Mononuclear cell (primary cell): Measurements from ENCODE around the gene MARCKS. TPM values are rescaled to one million over a fixed set of nuclear protein-coding genes. Genes with fewer than 3 reads are reported as not detected.
"Not testable (repeated sequence)": the region's sequence is repeated elsewhere in the genome, so short reads cannot be mapped to it uniquely, and the experiment has no call there.

Experiments
- H3K27me3 ChIP-seq: 2 replicates; pipeline ENCODE4 v1.6.0; 2011; ENCODE audit warnings: low read length, control low read depth; ENCODE audit not compliant: insufficient read depth
- H3K4me1 ChIP-seq: 2 replicates; pipeline ENCODE4 v1.5.1; 2011; ENCODE audit warnings: mild to moderate bottlenecking, low read length, control low read depth; ENCODE audit not compliant: insufficient read depth
- H3K4me3 ChIP-seq: 2 replicates; pipeline ENCODE4 v1.5.1; 2011; ENCODE audit warnings: mild to moderate bottlenecking, low read length, moderate library complexity
- H3K9me3 ChIP-seq: 2 replicates; pipeline ENCODE4 v1.5.1; 2011; ENCODE audit warnings: low read depth, mild to moderate bottlenecking, control low read depth, low read length
- total RNA-seq: library from RNA; depleted of rRNA; stranded (reverse); fragments of >200 nt; gene quantifications from one replicate; pipeline ENCODE4 v1.2.3, GENCODE V29; 2012

Gene MARCKS
- total RNA-seq, 1 donor: 48.4 TPM

DNA sequence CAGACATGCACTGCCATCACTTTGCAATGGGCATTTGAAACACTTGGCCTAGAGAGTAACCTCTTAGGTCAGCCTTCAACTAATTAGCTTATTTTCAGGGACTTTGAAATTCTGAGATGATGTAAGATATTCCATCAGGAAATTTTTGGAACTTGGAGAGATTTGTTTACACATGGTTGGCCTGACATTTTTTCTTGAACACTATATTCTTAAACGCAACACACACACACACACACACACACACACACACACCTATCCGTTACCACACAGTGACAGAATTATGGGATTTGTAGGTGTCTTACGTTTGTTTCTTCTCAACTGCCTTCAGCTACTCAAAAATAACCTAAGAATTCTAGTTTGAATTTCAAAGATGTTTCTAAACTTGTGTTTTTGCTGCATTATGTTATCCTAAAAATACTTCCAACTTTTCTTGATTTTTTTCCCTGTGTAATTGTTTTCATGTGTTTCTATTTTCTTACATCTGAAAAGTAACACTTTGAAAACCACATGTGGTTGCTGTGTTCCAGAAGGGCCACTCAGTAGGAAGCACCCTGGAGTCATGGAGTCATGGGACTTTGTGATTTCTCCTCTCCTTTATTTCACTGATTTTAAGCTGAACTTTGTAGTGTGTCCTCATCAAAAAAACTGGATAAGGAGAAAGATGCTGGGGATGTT lies 31.9 kb downstream of the MARCKS start:
- no peaks in the 10 kb centered on the region for H3K27me3 ChIP-seq
- H3K4me3 ChIP-seq: no peak overlapping the region
- no peaks in the 10 kb centered on the region for H3K4me1 ChIP-seq
- no peaks in the 10 kb centered on the region for H3K9me3 ChIP-seq

DNA sequence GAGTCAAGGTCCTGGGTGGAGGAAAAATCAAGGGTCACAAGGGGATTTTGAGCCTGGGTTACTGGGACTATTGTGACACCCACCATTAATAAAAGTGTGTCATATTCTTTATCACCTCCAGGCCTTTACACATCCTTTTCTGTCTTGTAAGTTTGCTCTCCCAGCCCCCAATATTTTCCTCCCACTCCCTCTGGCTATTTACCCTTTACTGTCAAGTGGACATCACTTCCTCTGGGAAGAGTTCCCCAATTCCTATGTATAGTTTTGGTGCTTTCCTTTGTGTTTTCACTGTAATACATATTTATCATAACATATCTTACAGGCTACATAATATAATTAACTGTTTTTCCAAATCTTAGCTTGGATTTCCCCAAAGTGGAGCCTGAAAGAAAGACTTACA lies 36.3 kb downstream of the MARCKS start:
- no peaks in the 10 kb centered on the region for H3K9me3 ChIP-seq
- no peaks in the 10 kb centered on the region for H3K27me3 ChIP-seq
- H3K4me3 ChIP-seq: no peak overlapping the region
- H3K4me1 ChIP-seq: no peaks in the 10 kb centered on the region

DNA sequence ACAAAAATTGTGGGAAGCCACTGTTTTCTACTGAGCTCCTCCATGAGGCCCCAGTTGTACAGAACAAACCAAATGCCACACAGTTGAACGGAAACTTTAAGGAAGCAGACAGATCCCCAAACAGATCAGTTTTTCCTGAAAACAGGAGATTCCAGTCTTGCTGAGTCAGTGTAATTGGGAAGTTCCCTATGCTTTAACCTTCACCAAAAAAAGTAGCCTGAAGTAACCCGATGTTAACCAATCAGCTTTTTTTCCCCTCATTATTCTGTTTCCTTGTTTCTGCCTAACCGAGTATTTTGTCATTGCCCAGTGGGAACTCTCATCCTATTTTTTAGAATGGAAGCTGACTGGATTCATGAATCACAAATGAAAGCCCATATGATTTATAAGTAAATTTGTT lies 36.7 kb downstream of the MARCKS start:
- no peak overlapping the region for H3K4me3 ChIP-seq
- no peaks in the 10 kb centered on the region for H3K27me3 ChIP-seq
- H3K4me1 ChIP-seq: no peaks in the 10 kb centered on the region
- H3K9me3 ChIP-seq: no peaks in the 10 kb centered on the region

DNA sequence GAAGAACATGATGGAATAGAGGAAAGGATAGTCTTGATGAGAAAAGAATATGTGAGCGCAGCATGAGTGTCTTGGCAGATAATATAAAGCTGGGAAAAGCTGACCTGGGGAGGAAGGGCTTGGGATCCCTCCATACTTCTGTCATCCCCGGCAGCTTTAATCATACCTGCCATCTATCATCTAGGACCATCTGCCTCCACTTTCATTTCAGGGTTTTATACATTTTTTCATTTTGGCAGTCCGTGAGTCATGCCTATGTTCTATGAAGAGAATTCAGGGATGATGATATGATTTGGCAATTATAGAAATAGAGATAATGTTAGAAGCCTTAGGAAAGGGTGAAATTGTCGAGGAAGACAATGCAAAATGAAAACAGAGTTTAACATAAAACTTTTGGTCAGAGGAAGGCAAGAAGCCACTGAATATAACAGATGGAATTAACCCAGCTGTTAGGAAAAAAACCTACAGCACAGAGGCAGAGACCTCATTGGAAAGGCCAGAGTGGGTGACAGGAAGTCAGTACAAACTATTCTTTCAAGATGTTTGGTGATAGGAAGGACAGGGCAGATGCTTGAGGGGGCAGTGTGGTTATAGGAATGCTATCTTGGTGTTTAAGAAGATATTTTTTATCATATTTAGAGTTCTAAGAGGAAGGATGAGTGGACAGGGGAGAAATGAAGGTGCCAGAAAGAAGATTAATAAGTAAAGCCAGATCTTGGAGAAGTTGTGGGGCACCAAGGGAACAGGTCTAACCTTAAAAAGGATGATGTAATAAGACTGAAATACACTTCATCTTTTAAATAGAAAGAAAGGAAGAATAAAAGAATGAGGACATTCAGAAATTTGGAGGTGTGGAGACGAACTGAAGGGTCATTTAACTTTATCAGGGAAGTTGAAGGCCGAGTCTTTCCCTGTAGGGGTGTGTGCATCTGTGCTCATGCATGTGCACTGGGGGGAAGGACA lies 37.8 kb downstream of the MARCKS start:
- Histone ChIP-seq H3K4me1 (no peaks in the 10 kb centered on the region), H3K4me3 (no peak overlapping the region), H3K9me3 (no peaks in the 10 kb centered on the region), H3K27me3 (no peaks in the 10 kb centered on the region)

DNA sequence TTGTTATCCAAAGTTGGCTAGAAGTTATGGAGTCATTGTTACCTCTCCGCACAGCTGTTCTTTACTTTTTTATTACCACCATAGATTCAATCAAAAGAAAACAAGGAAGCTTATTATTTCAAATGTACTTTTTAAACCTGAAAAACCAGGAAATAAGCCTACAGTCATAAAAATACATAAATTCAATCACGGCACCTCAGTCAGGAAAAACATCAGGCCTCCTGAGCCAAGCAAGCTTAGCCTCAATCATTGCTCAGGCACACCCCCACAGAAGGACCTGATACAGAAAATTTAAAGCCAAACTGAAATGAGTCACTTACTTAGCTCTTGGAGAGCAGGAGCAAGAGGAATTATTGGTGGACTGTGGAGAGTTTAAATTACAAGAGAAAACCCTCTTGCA lies 44.3 kb downstream of the MARCKS start:
- Histone ChIP-seq H3K9me3 (no peaks in the 10 kb centered on the region), H3K4me3 (no peak overlapping the region), H3K27me3 (no peaks in the 10 kb centered on the region), H3K4me1 (no peaks in the 10 kb centered on the region)

DNA sequence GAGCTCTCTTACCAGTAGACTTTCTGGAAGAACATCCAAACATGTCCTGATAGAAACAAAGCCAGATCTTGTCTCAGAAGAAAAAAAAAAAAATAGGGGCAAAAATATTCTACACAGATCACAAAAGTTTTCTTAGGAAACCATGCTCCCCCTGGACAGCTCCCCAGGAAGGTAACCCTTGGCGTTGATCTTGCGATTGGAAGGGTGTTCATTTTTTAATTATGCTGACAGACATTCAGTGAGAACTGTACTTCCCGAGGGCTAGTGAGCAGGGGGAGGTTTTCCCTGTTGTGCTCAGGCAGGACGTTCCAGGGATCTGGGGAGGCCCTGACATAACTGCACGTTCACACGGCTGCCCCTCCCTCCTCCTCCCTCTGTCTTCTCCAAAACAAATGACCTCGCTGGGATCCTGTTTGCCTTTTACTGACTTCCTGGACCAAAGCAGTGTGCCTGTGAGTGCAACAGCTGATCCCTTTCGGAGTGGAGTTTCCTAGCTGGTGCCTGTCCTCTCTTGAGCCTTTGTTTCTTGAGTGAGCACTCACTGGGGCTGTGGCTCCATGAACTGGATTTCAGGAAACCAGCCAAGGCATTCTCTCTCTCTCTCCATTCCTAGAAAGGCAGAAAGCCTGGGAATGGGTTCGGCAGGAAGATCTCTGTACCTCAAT lies 46.7 kb downstream of the MARCKS start:
- Histone ChIP-seq H3K9me3 (no peaks in the 10 kb centered on the region), H3K4me3 (no peak overlapping the region), H3K4me1 (no peaks in the 10 kb centered on the region), H3K27me3 (no peaks in the 10 kb centered on the region)

DNA sequence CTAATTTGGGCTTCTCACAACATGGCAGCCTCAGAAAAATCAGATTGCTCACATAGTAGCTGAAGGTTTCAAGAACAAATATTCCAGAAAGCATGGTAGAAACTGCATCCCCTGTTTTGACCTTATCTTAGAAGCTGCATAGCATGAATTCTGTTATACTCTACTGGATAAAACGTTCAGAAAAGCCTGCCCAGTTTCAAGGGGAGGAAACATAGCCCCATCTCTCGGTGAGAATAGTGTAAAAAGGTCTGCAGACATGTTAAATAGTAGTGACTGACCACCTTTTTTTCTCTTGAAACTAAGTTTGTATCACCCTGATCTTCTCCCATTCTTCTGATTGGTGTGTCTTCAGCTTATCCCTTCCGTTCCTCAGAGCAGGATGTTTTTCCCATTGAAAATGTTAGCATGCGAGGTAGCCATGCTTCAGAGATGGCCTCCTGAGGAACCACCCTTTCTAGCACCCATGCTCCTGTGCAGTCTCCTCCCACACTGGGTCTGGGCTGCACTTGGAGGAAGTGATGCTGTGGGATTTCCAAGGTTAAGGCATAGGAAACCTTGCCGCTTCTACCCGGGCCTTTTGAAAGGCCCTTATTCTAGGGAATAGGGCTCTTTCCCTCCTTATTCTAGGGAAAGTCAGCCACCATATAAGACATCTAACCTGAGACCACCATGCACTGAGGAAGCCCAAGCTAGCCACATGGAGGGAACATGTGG lies 50.1 kb downstream of the MARCKS start:
- no peak overlapping the region for H3K4me3 ChIP-seq
- H3K27me3 ChIP-seq: no peaks in the 10 kb centered on the region
- H3K9me3 ChIP-seq: no peaks in the 10 kb centered on the region
- H3K4me1 ChIP-seq: no peaks in the 10 kb centered on the region

DNA sequence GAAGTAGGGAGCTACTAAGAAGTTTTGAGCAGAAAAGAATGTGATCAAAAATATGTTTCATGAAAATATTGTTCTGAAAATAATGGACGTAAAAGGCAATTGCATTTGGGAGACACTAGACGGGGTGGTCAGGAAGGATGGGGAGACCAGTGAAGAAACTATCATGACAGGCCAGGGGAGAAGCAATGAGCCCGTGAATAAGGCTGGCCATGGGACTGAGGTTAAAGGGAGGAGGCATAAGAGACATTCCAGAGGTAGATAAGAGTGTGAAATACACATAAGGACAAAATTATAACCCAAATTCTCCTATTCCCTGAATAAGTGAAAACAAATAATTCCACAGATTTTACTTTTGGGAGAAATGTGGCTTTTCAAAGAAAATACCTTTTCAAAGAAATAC lies 51.7 kb downstream of the MARCKS start:
- Histone ChIP-seq H3K4me3 (no peak overlapping the region), H3K9me3 (no peaks in the 10 kb centered on the region), H3K27me3 (no peaks in the 10 kb centered on the region), H3K4me1 (no peaks in the 10 kb centered on the region)

DNA sequence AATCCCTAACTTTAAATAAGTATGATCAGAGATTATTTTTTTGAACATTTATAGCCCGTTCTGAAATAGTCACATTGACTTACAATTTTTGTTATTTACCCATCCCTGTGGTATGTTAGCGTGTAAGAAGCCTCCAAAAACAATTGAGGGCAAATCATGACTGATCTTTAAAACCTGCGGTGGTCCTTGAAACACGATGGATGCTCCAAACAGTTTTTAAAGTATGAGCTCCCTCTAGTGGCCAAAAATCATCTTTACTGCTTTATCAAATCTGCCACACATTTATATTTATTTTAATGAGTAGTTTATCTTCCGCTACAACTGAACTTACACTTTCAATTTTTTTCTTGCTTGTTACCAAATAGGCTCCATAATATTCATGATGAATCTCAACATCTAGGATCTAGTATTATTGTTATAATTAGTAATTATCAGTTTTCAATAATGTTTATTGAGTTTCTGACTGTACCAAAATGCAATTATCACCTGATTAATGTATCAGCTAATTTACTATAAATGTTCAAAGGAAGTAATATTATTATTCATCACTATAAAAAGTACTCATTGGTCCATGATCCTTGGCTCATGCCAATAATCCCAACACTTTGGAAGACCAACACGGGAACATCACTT lies 52.2 kb downstream of the MARCKS start:
- H3K27me3 ChIP-seq: no peaks in the 10 kb centered on the region
- H3K4me3 ChIP-seq: no peak overlapping the region
- H3K9me3 ChIP-seq: no peaks in the 10 kb centered on the region
- no peaks in the 10 kb centered on the region for H3K4me1 ChIP-seq

DNA sequence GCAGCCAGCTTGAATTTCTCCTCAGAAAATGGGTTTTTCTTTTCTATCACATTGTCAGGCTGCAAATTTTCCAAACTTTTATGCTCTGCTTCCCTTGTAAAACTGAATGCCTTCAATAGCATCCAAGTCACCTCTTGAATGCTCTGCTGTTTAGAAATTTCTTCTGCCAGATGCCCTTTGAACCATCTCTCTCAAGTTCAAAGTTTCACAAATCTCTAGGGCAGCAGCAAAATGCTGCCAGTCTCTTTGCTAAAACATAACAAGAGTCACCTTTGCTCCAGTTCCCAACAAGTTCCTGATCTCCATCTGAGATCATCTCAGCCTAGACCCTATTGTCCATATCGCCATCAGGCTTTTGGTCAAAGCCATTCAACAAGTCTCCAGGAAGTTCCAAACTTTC lies 53.1 kb downstream of the MARCKS start:
- H3K4me3 ChIP-seq, H3K27me3 ChIP-seq, H3K9me3 ChIP-seq, H3K4me1 ChIP-seq: not testable (repeated sequence)

Other genes with a start within 250 kb of the MARCKS start
- 33.6 TPM for gene HDAC2, start 113.8 kb downstream of the MARCKS start, total RNA-seq